BE2C (cell line): Measurements from ENCODE around the gene PTPRN2.

Source experiments
- DNase-seq: peaks from one replicate; pipeline ENCODE4 v3.0.0-alpha.2; 2020
- H3K27me3 ChIP-seq: fragments of 250-450 bp; sonication (Bioruptor Pico); 2 replicates; pipeline ENCODE4 v1.5.1; 2020; ENCODE audit warnings: mild to moderate bottlenecking
- H3K36me3 ChIP-seq: fragments of 250-450 bp; sonication (Bioruptor Pico); 2 replicates; pipeline ENCODE4 v1.5.1; 2020; ENCODE audit warnings: mild to moderate bottlenecking
- H3K4me1 ChIP-seq: fragments of 250-450 bp; sonication (Bioruptor Pico); 2 replicates; pipeline ENCODE4 v1.5.1; 2020
- H3K4me3 ChIP-seq: 2 replicates; pipeline ENCODE4 v1.5.1; 2011; ENCODE audit warnings: low read depth, low read length
- H3K9me3 ChIP-seq: fragments of 250-450 bp; sonication (Bioruptor Pico); 2 replicates; pipeline ENCODE4 v1.5.1; 2020
- CTCF ChIP-seq: IDR thresholded peaks from 2 replicates; pipeline ENCODE4 v1.5.1; 2012; ENCODE audit warnings: mild to moderate bottlenecking, low read depth, low read length

Gene PTPRN2

GRCh38 chr7:158110661-158111048 is 477.0 kb downstream of the PTPRN2 start:
- DNase-seq: no peak
- H3K4me3 ChIP-seq: no peak overlapping the region
- H3K4me1 ChIP-seq: no peaks in the 10 kb centered on the region
- no peaks in the 10 kb centered on the region; the same call in 1 of the 2 replicates for H3K9me3 ChIP-seq
- TF ChIP-seq CTCF: no peak
- no peaks in the 10 kb centered on the region for H3K27me3 ChIP-seq
- H3K36me3 ChIP-seq: no peaks in the 10 kb centered on the region

- Histone ChIP-seq H3K36me3 (no peaks in the 10 kb centered on the region), H3K4me3 (no peak overlapping the region), H3K27me3 (no peaks in the 10 kb centered on the region), H3K4me1 (no peaks in the 10 kb centered on the region), H3K9me3 (no peaks in the 10 kb centered on the region; the same call in 1 of the 2 replicates)
- no peak for TF ChIP-seq CTCF
- no peak for DNase-seq
Observed at GRCh38 chr7:158110034-158110590, 477.5 kb downstream of the PTPRN2 start.

- no peak for DNase-seq
- no peak overlapping the region for H3K4me3 ChIP-seq
- H3K9me3 ChIP-seq: no peaks in the 10 kb centered on the region; the same call in 1 of the 2 replicates
Observed at GRCh38 chr7:158109364-158110033, 478.1 kb downstream of the PTPRN2 start.

GRCh38 chr7:158108646-158109293 is 478.9 kb downstream of the PTPRN2 start:
- TF ChIP-seq CTCF: no peak
- no peaks in the 10 kb centered on the region for H3K27me3 ChIP-seq
- H3K36me3 ChIP-seq: no peaks in the 10 kb centered on the region
- no peak overlapping the region for H3K4me3 ChIP-seq
- no peak for DNase-seq
- no peaks in the 10 kb centered on the region for H3K4me1 ChIP-seq
- H3K9me3 ChIP-seq: no peaks in the 10 kb centered on the region; the same call in 1 of the 2 replicates

More at GRCh38 chr7:158109364-158110033, 478.1 kb downstream of the PTPRN2 start:
- Histone ChIP-seq H3K4me1 (no peaks in the 10 kb centered on the region), H3K27me3 (no peaks in the 10 kb centered on the region), H3K36me3 (no peaks in the 10 kb centered on the region)
- TF ChIP-seq CTCF: no peak

GRCh38 chr7:158107806-158108205 is 479.8 kb downstream of the PTPRN2 start:
- TF ChIP-seq CTCF: no peak
- Histone ChIP-seq H3K4me3 (no peak overlapping the region), H3K4me1 (no peaks in the 10 kb centered on the region), H3K27me3 (no peaks in the 10 kb centered on the region), H3K36me3 (no peaks in the 10 kb centered on the region), H3K9me3 (no peaks in the 10 kb centered on the region; the same call in 1 of the 2 replicates)
- DNase-seq: no peak

GRCh38 chr7:158106272-158106671 is 481.4 kb downstream of the PTPRN2 start:
- no peaks in the 10 kb centered on the region for H3K27me3 ChIP-seq
- H3K4me1 ChIP-seq: no peaks in the 10 kb centered on the region
- DNase-seq: no peak
- TF ChIP-seq CTCF: no peak
- H3K4me3 ChIP-seq: no peak overlapping the region
- no peaks in the 10 kb centered on the region for H3K36me3 ChIP-seq
- no peaks in the 10 kb centered on the region for H3K9me3 ChIP-seq
